Measurements from ENCODE around the gene CCZ1B.
"Not testable (repeated sequence)": the region's sequence is repeated elsewhere in the genome, so short reads cannot be mapped to it uniquely, and the experiment has no call there.

DNA sequence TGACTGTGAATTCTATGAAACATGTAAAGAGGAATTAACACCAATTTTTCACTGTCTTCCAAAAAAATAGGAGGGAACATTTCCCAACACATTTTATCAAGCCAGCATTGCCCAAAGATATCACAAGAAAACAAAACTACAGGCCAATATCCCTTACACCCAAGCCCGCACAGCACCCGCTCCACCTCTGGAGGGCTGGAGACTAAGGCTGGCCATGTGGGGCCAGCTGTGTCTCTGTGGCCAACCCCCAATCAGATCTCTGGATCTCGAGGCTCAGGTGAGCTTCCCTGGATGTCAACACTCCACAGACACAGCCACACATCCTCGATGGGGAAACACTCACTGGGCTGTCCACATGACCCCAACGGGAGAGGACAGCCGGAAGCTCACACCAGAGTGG lies 18.1 kb downstream of the CCZ1B start:
- not testable (repeated sequence) for TF ChIP-seq TAF1 (IDR thresholded peaks at IDR 0.05; ENCODE audit: low read depth); CTCF (IDR thresholded peaks at IDR 0.05; ENCODE audit: poor library complexity, severe bottlenecking); POLR2AphosphoS5 (IDR thresholded peaks at IDR 0.05)

All from neural cell (in vitro differentiated cells).